ENCODE results near the gene ITPR2. TPM values are rescaled to one million over a fixed set of nuclear protein-coding genes. Genes with fewer than 3 reads are reported as not detected.

The ITPR2 gene
- total and polyA plus RNA-seq, 4 donors = 11.7 to 93.3 (median 35.4) TPM

DNA sequence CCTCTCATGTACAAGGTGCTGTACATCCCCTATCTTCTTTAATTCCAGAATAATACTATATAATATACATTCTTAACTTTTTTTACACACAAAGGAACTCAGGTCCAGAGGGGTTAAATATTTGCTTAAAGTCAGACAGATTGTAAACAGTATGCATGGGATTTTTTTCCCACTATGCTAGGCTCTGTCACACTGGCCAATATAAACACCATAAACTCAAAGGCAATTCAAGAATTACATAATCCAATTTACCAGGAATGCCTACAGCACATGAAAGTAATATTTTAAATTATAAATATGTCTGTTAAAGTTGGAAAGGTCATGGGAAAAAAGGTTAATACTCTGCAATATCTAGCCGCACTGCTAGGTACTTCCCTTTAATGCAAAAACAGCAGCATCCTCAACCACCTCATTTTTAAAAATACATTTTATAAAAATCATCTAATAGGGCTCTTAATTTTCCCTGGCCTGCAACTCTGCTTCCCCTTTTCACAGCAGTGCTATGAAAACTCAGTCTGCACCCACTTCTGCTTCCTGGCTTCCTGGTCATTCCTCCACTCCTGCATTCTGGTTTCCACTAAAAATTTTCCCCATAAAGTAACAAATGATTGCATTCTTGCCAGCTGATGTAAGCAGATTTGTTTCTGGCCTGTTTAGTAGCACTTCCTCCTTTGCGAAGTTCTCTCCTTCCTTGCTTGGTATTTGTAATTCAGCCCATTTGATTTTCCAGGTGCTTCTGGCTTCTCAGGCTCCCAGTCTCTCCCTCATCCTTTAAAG is 128.1 kb downstream of the ITPR2 start (continued):
- TF ChIP-seq CTCF (IDR thresholded peaks at IDR 0.05; ENCODE audit: low read depth, low read length, missing input control) (no peak), YY1 (IDR thresholded peaks at IDR 0.05) (no peak), ATF3 (IDR thresholded peaks at IDR 0.05) (no peak)
- TF ChIP-seq, protein P1, sequence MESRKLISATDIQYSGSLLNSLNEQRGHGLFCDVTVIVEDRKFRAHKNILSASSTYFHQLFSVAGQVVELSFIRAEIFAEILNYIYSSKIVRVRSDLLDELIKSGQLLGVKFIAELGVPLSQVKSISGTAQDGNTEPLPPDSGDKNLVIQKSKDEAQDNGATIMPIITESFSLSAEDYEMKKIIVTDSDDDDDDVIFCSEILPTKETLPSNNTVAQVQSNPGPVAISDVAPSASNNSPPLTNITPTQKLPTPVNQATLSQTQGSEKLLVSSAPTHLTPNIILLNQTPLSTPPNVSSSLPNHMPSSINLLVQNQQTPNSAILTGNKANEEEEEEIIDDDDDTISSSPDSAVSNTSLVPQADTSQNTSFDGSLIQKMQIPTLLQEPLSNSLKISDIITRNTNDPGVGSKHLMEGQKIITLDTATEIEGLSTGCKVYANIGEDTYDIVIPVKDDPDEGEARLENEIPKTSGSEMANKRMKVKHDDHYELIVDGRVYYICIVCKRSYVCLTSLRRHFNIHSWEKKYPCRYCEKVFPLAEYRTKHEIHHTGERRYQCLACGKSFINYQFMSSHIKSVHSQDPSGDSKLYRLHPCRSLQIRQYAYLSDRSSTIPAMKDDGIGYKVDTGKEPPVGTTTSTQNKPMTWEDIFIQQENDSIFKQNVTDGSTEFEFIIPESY (IDR thresholded peaks at IDR 0.05) = no peak

DNA sequence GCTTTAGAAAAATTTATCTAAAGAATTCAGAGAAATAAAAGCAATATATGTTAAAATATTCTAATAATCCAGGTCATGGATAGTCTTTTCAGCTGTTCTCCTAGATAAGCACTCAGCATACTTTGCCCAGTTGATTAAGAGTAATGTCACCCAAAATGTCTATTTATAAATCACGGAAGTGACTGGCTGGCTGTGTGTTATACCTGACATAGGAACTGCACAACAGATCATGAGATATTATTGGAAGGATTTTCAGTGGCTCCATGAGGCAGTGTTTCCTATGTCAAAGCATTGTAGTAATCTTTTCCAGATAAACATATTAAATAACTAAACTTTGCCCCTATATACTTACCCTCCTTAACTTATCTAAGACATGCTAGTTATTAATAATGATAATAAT is 128.8 kb downstream of the ITPR2 start:
- Histone ChIP-seq H3K4me3 (ENCODE audit: low read depth in 1 of 3, low read length in 3 of 3) (no peak overlapping the region), H3K4me1 (ENCODE audit: control insufficient read depth in 4 of 4, insufficient read depth in 4 of 4, low read length in 3 of 4) (peaks cover 5 to 22% (median 20%) of the 10 kb centered on the region in 4 donors), H3K9me3 (ENCODE audit: control insufficient read depth in 4 of 4, low read length in 3 of 4) (no peaks in the 10 kb centered on the region), H3K36me3 (ENCODE audit: control insufficient read depth in 4 of 4, insufficient read depth in 3 of 4, low read depth in 1 of 4, low read length in 3 of 4) (peaks cover 0 to 13% (median 8%) of the 10 kb centered on the region in 4 donors), H3K27me3 (ENCODE audit: control insufficient read depth in 4 of 4, insufficient read depth in 4 of 4, low read length in 3 of 4) (no peaks in the 10 kb centered on the region), H3K9ac (ENCODE audit: low read depth in 1 of 2, low read length in 2 of 2) (no peak overlapping the region), H3K27ac (ENCODE audit: low read depth in 1 of 2, low read length in 2 of 2) (no peak overlapping the region)
- no peak for DNase-seq (ENCODE audit: low spot score)
- TF ChIP-seq MAX (IDR thresholded peaks at IDR 0.05) = no peak
- no peak for TF ChIP-seq RAD21 (IDR thresholded peaks at IDR 0.05)
- TF ChIP-seq FOXA1 (IDR thresholded peaks at IDR 0.05) = no peak
- no peak for TF ChIP-seq YY1 (IDR thresholded peaks at IDR 0.05)
- 41% methylated on average over 1 of the region's 1 CpG for WGBS

GRCh38 chr12:26702741-26703140 is 130.3 kb downstream of the ITPR2 start:
- H3K27me3 ChIP-seq (ENCODE audit: control insufficient read depth in 4 of 4, insufficient read depth in 4 of 4, low read length in 3 of 4) = no peaks in the 10 kb centered on the region
- H3K27ac ChIP-seq (ENCODE audit: low read depth in 1 of 2, low read length in 2 of 2) = no peak overlapping the region
- no peak for DNase-seq (ENCODE audit: low spot score)
- no peaks in the 10 kb centered on the region for H3K9me3 ChIP-seq (ENCODE audit: control insufficient read depth in 4 of 4, low read length in 3 of 4)
- WGBS = 96% methylated on average over 4 of the region's 4 CpGs
- peaks cover 5 to 22% (median 20%) of the 10 kb centered on the region in 4 donors for H3K4me1 ChIP-seq (ENCODE audit: control insufficient read depth in 4 of 4, insufficient read depth in 4 of 4, low read length in 3 of 4)
- H3K36me3 ChIP-seq (ENCODE audit: control insufficient read depth in 4 of 4, insufficient read depth in 3 of 4, low read depth in 1 of 4, low read length in 3 of 4) = peaks cover 0 to 14% (median 9%) of the 10 kb centered on the region in 4 donors
- TF ChIP-seq SP1 (IDR thresholded peaks at IDR 0.05) (no peak), HNF4A (conservative IDR thresholded peaks at IDR 0.05) (no peak), CTCF (IDR thresholded peaks at IDR 0.05; ENCODE audit: low read depth, low read length, missing input control) (no peak)
- no peak overlapping the region for H3K9ac ChIP-seq (ENCODE audit: low read depth in 1 of 2, low read length in 2 of 2)
- no peak overlapping the region for H3K4me3 ChIP-seq (ENCODE audit: low read depth in 1 of 3, low read length in 3 of 3)
